Vein endothelial cell (primary cell): ENCODE measurements around the gene MERTK. TPM values are rescaled to one million over a fixed set of nuclear protein-coding genes. Genes with fewer than 3 reads are reported as not detected.

ENCODE experiments used
- small RNA-seq: library from RNA; depleted of rRNA; stranded (forward); fragments of <200 nt; gene quantifications from one replicate; pipeline ENCODE3, GENCODE V24; 2012
- total RNA-seq: library from RNA; depleted of rRNA; stranded (reverse); fragments of >200 nt; gene quantifications from 2 replicates; pipeline ENCODE4 v1.2.3, GENCODE V29; 2012

MERTK gene
- total RNA-seq: 35.0 and 41.8 TPM in 2 replicates

GRCh38 chr2:111897924-111898702 lies at the start of gene MERTK:
Gene MERTK, plus strand, starts transcription at chr2:111898607. Its CDS starts 129 bp downstream, at chr2:111898736.

GRCh38 chr2:111883661-111884591 lies 14.5 kb upstream of the MERTK start, which contains the start of gene ANAPC1:
Gene ANAPC1, minus strand, starts transcription at chr2:111884193. Its CDS starts 3,368 bp downstream, at chr2:111880825.

GRCh38 chr2:112054847-112055729 lies 156.7 kb downstream of the MERTK start, which contains the start of gene TMEM87B:
Gene TMEM87B, plus strand, starts transcription at chr2:112055269. Its CDS starts 323 bp downstream, at chr2:112055592.

Small RNA genes within 50 kb of the gene (small RNA-seq; reads per million reads assigned to genes)
- gene RN7SL297P: not detected

Other genes with a start within 250 kb of the MERTK start
- gene ANAPC1, start 14.4 kb upstream of the MERTK start, total RNA-seq: 76.8 and 83.5 TPM in 2 replicates
- 39.5 and 41.8 TPM in 2 replicates for gene TMEM87B, start 156.7 kb downstream of the MERTK start, total RNA-seq
- 1.1 and 4.6 TPM in 2 replicates for gene FBLN7, start 239.8 kb downstream of the MERTK start, total RNA-seq